ENCODE data around the gene SLC23A2. TPM values are rescaled to one million over a fixed set of nuclear protein-coding genes. Genes with fewer than 3 reads are reported as not detected.
"Not testable (repeated sequence)": the region's sequence is repeated elsewhere in the genome, so short reads cannot be mapped to it uniquely, and the experiment has no call there.

The SLC23A2 gene
- total RNA-seq, 4 donors from 2014 or later: 3.6 to 15.1 (median 11.1) TPM

GRCh38 chr20:5041433-5041832, 40.1 kb upstream of the SLC23A2 start:
- H3K36me3 ChIP-seq: no peaks in the 10 kb centered on the region
- peaks cover 0 to 6% (median 0%) of the 10 kb centered on the region in 4 donors for H3K27me3 ChIP-seq
- no peak overlapping the region for H3K27ac ChIP-seq
- DNase-seq: no peak
- WGBS, 2 donors: 53 to 70% methylated on average over 3 of the region's 3 CpGs
- TF ChIP-seq CTCF (IDR thresholded peaks at IDR 0.05) (no peak), POLR2A (IDR thresholded peaks at IDR 0.05) (no peak)
- no peaks in the 10 kb centered on the region for H3K4me1 ChIP-seq
- intact Hi-C loops (cut with DNase I): no loop called here
- no peak overlapping the region for H3K4me3 ChIP-seq
- no peaks in the 10 kb centered on the region for H3K9me3 ChIP-seq

- no peaks in the 10 kb centered on the region for H3K4me1 ChIP-seq
- 79 to 82% methylated on average over 4 of the region's 4 CpGs for WGBS, 2 donors
- H3K27me3 ChIP-seq: peaks cover 0 to 14% (median 0%) of the 10 kb centered on the region in 4 donors
- no peak for TF ChIP-seq CTCF (IDR thresholded peaks at IDR 0.05)
- no peak for TF ChIP-seq POLR2A (IDR thresholded peaks at IDR 0.05)
- intact Hi-C loops (cut with DNase I): no loop called here
- no peaks in the 10 kb centered on the region for H3K9me3 ChIP-seq
- H3K36me3 ChIP-seq: no peaks in the 10 kb centered on the region
- H3K4me3 ChIP-seq: no peak overlapping the region
- no peak overlapping the region for H3K27ac ChIP-seq
- no peak for DNase-seq
Measured at GRCh38 chr20:5040345-5040744, 39.0 kb upstream of the SLC23A2 start.

- TF ChIP-seq CTCF (IDR thresholded peaks at IDR 0.05): no peak
- TF ChIP-seq POLR2A (IDR thresholded peaks at IDR 0.05): no peak
- no peak for DNase-seq
- intact Hi-C loops (cut with DNase I): no loop called here
- peaks cover 0 to 14% (median 0%) of the 10 kb centered on the region in 4 donors for H3K27me3 ChIP-seq
- no peak overlapping the region for H3K27ac ChIP-seq
- no peaks in the 10 kb centered on the region for H3K9me3 ChIP-seq
- 77 to 85% methylated on average over 1 of the region's 1 CpG for WGBS, 2 donors
- H3K36me3 ChIP-seq: no peaks in the 10 kb centered on the region
- no peaks in the 10 kb centered on the region for H3K4me1 ChIP-seq
- H3K4me3 ChIP-seq: no peak overlapping the region
Measured at GRCh38 chr20:5039889-5040288, 38.6 kb upstream of the SLC23A2 start.

GRCh38 chr20:5039255-5039657, 37.9 kb upstream of the SLC23A2 start:
- H3K9me3 ChIP-seq: no peaks in the 10 kb centered on the region
- H3K4me1 ChIP-seq: no peaks in the 10 kb centered on the region
- H3K27me3 ChIP-seq: peaks cover 0 to 14% (median 0%) of the 10 kb centered on the region in 4 donors
- H3K4me3 ChIP-seq: no peak overlapping the region
- TF ChIP-seq CTCF (IDR thresholded peaks at IDR 0.05): no peak
- TF ChIP-seq POLR2A (IDR thresholded peaks at IDR 0.05): no peak
- WGBS, 2 donors: 59 to 77% methylated on average over 8 of the region's 8 CpGs
- H3K27ac ChIP-seq: no peak overlapping the region
- no peak for DNase-seq
- H3K36me3 ChIP-seq: no peaks in the 10 kb centered on the region
- intact Hi-C loops (cut with DNase I): no loop called here

- Histone ChIP-seq H3K27me3 (peaks cover 0 to 15% (median 0%) of the 10 kb centered on the region in 4 donors), H3K4me1 (no peaks in the 10 kb centered on the region), H3K27ac (no peak overlapping the region), H3K9me3 (no peaks in the 10 kb centered on the region), H3K36me3 (no peaks in the 10 kb centered on the region), H3K4me3 (no peak overlapping the region)
- DNase-seq: no peak
- no peak for TF ChIP-seq POLR2A (IDR thresholded peaks at IDR 0.05)
- no peak for TF ChIP-seq CTCF (IDR thresholded peaks at IDR 0.05)
- intact Hi-C loops (cut with DNase I): no loop called here
- WGBS, 2 donors: 29 to 56% methylated on average over 2 of the region's 2 CpGs
Measured at GRCh38 chr20:5036828-5037227, 35.5 kb upstream of the SLC23A2 start.

GRCh38 chr20:5035518-5035917, 34.2 kb upstream of the SLC23A2 start:
- H3K4me3 ChIP-seq; intact Hi-C loops (cut with DNase I); H3K27ac ChIP-seq; H3K36me3 ChIP-seq; H3K9me3 ChIP-seq; DNase-seq; H3K4me1 ChIP-seq: not testable (repeated sequence)
- peaks cover 0 to 17% (median 0%) of the 10 kb centered on the region in 4 donors for H3K27me3 ChIP-seq
- 100% methylated on average over 1 of the region's 1 CpG; no CpG with 5 or more reads in 1 of the 2 donors for WGBS, 2 donors
